Ishikawa (cell line): Measurements from ENCODE around the gene SEMA3B.

Experiments used
- CEBPB ChIP-seq: IDR thresholded peaks from 2 replicates; pipeline ENCODE4 v1.6.1; 2012
- CREB1 ChIP-seq: IDR thresholded peaks from 2 replicates; pipeline ENCODE4 v1.6.1; 2012; ENCODE audit warnings: low read depth
- EGR1 ChIP-seq: IDR thresholded peaks from 2 replicates; pipeline ENCODE4 v1.6.1; 2012
- EP300 ChIP-seq: IDR thresholded peaks from 2 replicates; pipeline ENCODE4 v1.6.1; 2012; ENCODE audit warnings: borderline replicate concordance
- FOXM1 ChIP-seq: IDR thresholded peaks from 2 replicates; pipeline ENCODE4 v1.6.1; 2012; ENCODE audit warnings: low read depth, borderline replicate concordance
- MAX ChIP-seq: IDR thresholded peaks from 2 replicates; pipeline ENCODE4 v1.6.1; 2012
- NFIC ChIP-seq: IDR thresholded peaks from 2 replicates; pipeline ENCODE4 v1.6.1; 2012
- RAD21 ChIP-seq: IDR thresholded peaks from 2 replicates; pipeline ENCODE4 v1.6.1; 2012; ENCODE audit warnings: low read depth
- REST ChIP-seq: IDR thresholded peaks from 2 replicates; pipeline ENCODE4 v1.6.1; 2012; ENCODE audit warnings: low read depth, mild to moderate bottlenecking
- TAF1 ChIP-seq: IDR thresholded peaks from 2 replicates; pipeline ENCODE4 v1.6.1; 2012; ENCODE audit warnings: low read depth, mild to moderate bottlenecking
- TCF12 ChIP-seq: IDR thresholded peaks from 2 replicates; pipeline ENCODE4 v1.6.1; 2012; ENCODE audit warnings: low read depth
- TEAD4 ChIP-seq: IDR thresholded peaks from 2 replicates; pipeline ENCODE4 v1.6.1; 2012
- USF1 ChIP-seq: IDR thresholded peaks from 2 replicates; pipeline ENCODE4 v1.6.1; 2012
- YY1 ChIP-seq: IDR thresholded peaks from 2 replicates; pipeline ENCODE4 v1.6.1; 2012; ENCODE audit warnings: low read depth
- ZBTB7A ChIP-seq: IDR thresholded peaks from 2 replicates; pipeline ENCODE4 v1.6.1; 2012; ENCODE audit warnings: low read depth

The SEMA3B gene

DNA sequence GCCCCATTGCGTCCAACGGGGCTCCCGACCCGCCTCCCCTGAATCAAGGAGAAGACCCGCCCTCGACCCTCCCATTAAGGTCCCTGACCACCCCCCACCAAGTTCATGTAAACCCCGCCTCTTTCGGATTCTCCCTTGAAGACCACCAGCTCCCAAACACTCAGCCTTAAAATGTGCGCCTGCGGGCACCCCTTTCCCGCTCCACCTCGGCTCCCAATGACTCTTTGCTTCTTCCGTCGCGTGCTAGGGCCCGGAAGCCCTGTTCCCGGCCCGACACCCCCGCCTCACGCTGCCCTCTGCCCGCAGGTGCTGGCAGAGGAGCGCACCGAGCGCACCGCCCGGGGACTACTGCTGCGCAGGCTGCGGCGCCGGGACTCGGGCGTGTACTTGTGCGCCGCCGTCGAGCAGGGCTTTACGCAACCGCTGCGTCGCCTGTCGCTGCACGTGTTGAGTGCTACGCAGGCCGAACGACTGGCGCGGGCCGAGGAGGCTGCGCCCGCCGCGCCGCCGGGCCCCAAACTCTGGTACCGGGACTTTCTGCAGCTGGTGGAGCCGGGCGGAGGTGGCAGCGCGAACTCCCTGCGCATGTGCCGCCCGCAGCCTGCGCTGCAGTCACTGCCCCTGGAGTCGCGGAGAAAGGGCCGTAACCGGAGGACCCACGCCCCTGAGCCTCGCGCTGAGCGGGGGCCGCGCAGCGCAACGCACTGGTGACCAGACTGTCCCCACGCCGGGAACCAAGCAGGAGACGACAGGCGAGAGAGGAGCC is 7.2 kb downstream of the SEMA3B start:
- TF ChIP-seq NFIC, result no peak
- TF ChIP-seq REST, result no peak
- no peak for TF ChIP-seq EP300
- no peak for TF ChIP-seq ZBTB7A
- TF ChIP-seq EGR1, result no peak
- TF ChIP-seq TAF1, result no peak
- TF ChIP-seq TCF12, result no peak
- TF ChIP-seq TEAD4, result no peak
- no peak for TF ChIP-seq CREB1
- TF ChIP-seq MAX, result no peak

GRCh38 chr3:50276762-50277101 is 7.8 kb downstream of the SEMA3B start:
- no peak for TF ChIP-seq USF1
- TF ChIP-seq CREB1, result no peak
- TF ChIP-seq EP300, result no peak
- TF ChIP-seq TEAD4, result no peak
- no peak for TF ChIP-seq YY1
- no peak for TF ChIP-seq NFIC
- TF ChIP-seq RAD21, result no peak
- TF ChIP-seq TAF1, result no peak
- no peak for TF ChIP-seq CEBPB
- no peak for TF ChIP-seq ZBTB7A
- TF ChIP-seq MAX, result no peak
- TF ChIP-seq REST, result no peak
- TF ChIP-seq TCF12, result no peak
- no peak for TF ChIP-seq EGR1
- no peak for TF ChIP-seq FOXM1

DNA sequence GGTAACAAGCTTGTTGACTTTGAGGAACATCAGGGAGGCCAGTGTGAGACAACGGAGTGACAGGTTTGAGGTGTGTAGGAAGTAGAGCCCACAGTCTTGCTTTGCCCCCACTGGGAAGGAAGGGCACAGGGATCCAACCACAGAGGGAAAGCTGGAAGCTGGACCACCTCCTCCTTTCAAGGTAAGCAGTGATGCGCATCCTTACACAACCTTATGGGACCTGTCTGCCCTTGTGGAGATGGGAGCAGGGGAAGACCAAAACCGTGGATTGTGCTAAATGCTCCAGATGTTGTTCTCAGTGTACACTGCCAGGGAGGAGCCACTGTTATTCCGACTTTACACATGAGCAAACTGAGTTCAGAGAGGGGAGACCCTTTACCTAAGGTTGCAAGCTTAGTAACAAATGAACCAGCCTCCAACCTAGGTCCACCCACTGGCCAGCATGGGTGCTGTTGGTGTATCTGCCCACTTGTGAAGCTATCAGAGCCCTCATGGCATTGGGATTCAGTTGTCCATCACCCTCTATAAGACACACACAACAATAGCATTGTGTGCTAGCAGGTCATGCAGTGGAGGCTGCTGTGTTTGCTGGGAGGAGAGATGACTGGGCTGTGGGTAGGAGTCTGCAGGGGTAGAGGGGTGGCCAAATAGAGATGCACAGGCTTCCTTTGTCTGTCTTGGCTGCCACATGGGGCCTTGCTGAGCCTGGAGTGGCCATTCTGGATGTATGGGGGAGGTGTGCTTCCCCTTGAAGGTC is 9.4 kb downstream of the SEMA3B start:
- TF ChIP-seq TAF1, result no peak
- TF ChIP-seq EGR1, result no peak
- no peak for TF ChIP-seq RAD21
- TF ChIP-seq FOXM1, result no peak
- TF ChIP-seq REST, result no peak
- no peak for TF ChIP-seq CREB1

DNA sequence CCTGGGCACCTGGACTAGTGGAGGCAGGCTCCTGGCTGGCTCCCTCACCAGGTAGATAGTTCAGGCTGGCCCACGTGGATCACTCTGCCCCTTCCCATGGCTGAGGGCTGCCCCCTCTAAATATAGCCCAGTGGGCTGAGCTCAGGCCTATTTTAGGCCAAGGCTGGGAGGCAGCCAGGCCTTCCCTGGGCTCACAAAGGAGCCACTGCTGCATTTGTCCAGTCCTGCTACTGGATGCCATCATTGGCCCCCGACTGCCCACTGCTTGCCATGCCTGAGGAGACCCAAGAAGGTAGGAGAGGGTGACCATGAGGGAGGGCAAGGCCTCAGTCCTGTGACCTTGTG is 9.9 kb downstream of the SEMA3B start, which contains the start of gene LSMEM2:
Gene LSMEM2, plus strand, starts transcription at position 208 of the 345 bp plus-strand sequence. Its CDS starts 27 bp downstream, at position 235.
- no peak for TF ChIP-seq EP300
- TF ChIP-seq CEBPB, result no peak
- TF ChIP-seq YY1, result no peak
- TF ChIP-seq TEAD4, result no peak
- no peak for TF ChIP-seq TAF1
- TF ChIP-seq FOXM1, result no peak
- no peak for TF ChIP-seq TCF12
- TF ChIP-seq REST, result no peak
- no peak for TF ChIP-seq MAX
- no peak for TF ChIP-seq NFIC
- no peak for TF ChIP-seq USF1
- TF ChIP-seq EGR1, result no peak
- TF ChIP-seq ZBTB7A, result no peak
- no peak for TF ChIP-seq CREB1
- no peak for TF ChIP-seq RAD21
